GM10847 (cell line): ENCODE data around the gene RPGRIP1.

Experiments
- POLR2A ChIP-seq: IDR thresholded peaks from 2 replicates; pipeline ENCODE4 v1.6.1; 2011; ENCODE audit not compliant: insufficient read length; ENCODE audit errors: extremely low read depth

RPGRIP1 gene

DNA sequence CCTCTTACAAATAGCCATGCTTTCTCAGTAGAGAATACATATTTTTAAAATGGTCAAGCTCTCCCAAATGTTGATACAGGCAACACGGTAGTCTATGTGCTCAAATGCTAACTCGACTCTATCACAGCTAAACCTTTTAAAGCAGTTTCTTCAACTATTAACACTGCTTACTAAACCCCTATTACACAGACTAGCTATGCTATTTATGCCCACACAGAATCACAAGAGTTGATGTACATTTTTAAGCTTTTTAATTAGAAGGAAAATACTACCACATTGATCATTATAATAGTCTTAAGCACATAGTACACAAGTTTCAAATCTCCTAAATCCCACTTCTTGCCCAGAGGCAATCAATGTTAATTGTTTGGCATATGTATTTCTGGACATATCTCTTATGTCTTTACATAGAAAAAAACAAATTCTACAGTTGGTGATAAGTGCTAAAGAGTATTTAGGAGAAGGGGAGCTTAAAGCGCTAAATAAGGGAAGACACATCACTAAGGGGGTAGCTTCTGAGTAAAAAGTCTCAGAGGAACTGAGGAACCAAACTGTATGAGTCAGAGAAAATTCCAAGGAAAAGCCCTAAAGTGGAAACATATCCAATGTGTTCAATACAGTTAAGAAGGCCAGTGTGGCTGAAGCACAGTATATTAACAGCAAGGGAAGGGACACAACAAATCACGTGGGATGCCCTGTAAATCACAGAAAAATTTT is 24.3 kb upstream of the RPGRIP1 start:
- no peak for TF ChIP-seq POLR2A

DNA sequence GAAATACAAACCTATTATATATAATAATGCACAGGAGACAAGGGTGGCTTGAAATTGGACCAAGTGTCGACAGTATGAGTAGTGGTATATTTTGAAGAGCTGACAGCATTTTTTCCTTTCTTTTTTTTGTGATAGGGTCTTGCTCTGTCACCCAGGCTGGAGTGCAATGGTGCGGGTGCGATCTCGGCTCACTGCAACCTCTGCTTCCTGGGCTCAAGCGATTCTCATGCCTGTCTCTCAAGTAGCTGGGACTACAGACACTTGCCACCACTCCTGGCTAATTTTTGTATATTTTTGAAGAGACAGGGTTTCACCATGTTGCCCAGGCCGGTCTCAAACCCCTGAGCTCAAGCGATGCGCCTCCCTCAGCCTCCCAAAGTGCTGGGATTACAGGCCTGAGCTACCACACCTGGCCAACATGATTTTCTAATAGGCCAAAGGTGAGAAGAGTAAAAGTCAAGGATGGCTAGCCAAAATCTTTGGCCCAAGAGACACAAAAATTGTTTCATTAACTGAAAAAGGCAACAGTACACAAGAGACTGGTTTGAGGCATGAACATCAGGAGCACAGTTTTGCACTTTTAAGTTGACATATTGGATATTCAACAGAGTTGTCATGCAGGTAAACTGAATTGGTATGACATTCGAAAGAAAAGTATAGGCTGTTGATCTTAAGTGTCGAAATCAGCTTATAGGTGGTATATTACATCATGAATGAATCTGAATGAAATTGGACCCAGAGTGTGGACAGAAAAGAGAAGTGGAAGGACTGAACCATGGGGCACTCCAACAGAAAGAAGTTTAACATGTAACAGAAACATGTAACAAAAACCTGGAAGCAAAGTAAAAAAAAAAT is 23.1 kb upstream of the RPGRIP1 start:
- TF ChIP-seq POLR2A, result no peak

GRCh38 chr14:21257394-21257909 is 22.4 kb upstream of the RPGRIP1 start:
- TF ChIP-seq POLR2A, result no peak

- TF ChIP-seq POLR2A, result no peak
These were observed 21.6 kb upstream of the RPGRIP1 start for GRCh38 chr14:21258005-21258888.

DNA sequence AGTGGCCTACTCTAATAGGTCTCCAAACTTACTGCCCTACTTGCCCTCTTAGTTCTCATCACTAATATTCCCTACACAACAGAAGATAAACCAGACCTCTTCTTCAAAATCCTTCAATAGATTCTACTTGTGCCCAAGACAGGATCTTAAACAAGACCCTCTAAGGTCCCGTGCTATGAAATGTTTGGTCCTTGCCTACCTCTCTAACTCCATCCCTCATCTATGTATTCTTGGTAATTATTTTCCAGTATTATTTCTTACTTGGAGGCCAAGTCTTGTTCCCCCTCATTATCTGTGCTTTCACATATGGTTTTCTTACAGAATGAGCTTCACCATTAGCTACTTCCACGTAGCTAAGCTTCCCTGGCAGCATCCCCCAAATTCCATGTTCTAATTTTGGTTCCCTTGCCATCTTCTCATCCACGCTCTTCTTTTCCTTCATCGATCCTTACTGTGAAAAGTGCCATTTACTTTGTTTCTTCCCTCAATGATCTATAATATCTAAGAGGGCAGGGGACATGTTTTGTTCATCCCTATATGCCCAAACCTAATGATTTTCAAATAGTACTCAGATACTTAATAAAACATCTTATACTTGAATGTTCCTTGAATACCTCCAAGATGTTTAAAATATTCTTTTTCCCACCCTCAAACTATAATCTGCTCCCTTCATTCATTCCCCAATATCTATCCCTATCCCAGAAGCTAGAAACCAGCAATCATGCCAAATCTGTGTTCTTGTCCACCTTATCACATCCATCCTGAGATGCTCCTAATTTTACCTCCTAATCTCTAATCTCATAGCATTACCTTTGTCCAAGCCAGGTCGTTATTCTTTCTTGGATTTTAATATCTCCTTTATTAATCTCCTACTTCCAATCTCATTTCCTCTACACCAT is 20.7 kb upstream of the RPGRIP1 start:
- no peak for TF ChIP-seq POLR2A

DNA sequence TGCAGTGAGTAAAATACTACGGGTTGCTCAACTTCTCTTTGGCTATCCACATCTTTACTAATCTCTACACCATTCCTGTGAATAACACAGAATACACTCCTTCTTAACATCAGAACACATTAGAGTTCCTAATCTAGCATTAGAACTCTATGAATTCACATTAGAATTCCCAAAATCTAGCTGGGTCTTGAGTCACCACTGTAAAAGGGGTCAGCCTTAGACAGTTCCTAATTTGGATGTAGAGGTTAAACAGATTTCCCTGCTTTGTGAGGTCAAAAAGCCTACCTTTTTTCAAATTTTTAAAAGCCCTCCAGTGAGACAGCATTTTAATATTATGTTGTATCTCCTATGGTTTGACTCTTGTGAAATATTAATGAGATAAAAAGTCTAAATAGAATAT is 18.1 kb upstream of the RPGRIP1 start:
- TF ChIP-seq POLR2A, result no peak

- no peak for TF ChIP-seq POLR2A
These were observed 17.5 kb upstream of the RPGRIP1 start for GRCh38 chr14:21262410-21262809.

- TF ChIP-seq POLR2A, result no peak
These were observed 16.4 kb upstream of the RPGRIP1 start for GRCh38 chr14:21263284-21264024.

- no peak for TF ChIP-seq POLR2A
These were observed 15.7 kb upstream of the RPGRIP1 start for GRCh38 chr14:21264025-21264801.

- TF ChIP-seq POLR2A, result no peak
These were observed 12.4 kb upstream of the RPGRIP1 start for GRCh38 chr14:21267431-21267845.

GRCh38 chr14:21267886-21268616 is 11.8 kb upstream of the RPGRIP1 start:
- TF ChIP-seq POLR2A, result no peak

GRCh38 chr14:21268617-21269251 is 11.1 kb upstream of the RPGRIP1 start:
- no peak for TF ChIP-seq POLR2A
